Measurements from ENCODE around the gene WSB1. TPM values are rescaled to one million over a fixed set of nuclear protein-coding genes. Genes with fewer than 3 reads are reported as not detected.

The WSB1 gene
- total and polyA plus RNA-seq, 7 donors: 32.4 to 53.6 (median 41.3) TPM

DNA sequence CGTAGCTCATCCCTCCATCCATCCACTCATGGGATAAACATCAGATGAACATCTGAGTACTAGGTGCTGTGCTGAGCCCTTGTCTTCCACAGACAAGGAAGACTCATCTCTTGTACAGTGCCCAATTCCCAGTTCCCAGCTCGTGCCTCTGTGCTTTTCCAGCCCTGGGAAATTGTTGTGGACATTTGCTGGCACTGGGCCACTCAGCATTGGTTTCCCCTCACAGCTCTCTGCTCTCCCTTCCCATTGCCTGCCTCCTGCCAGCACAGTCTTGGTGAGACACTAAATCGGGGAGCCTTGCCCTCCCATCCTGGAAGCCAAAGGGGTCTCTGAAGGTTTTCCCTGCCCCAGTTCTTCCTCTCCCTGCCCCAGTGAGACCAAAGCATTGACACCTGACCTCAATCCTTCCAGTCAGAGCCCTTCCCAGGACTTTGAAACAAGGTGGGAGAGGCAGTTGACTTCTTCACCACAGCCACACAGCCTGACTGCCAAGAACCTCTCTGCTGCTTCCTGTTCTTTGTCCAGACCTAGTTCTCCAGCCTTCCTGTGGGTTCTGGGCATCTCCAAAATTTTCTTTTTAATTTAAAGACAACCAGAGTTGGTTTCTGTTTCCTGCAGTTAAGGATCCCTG, 50.2 kb downstream of the WSB1 start:
- Histone ChIP-seq H3K36me3 (ENCODE audit: insufficient read depth in 1 of 2, low read depth in 1 of 2) (no peaks in the 10 kb centered on the region), H3K27ac (no peak overlapping the region), H3K27me3 (ENCODE audit: insufficient read depth in 3 of 3, low read length in 2 of 3) (no peaks in the 10 kb centered on the region), H3K4me3 (no peak overlapping the region), H3K4me1 (peaks cover 14% of the 10 kb centered on the region), H3K9me3 (no peaks in the 10 kb centered on the region)
- TF ChIP-seq, protein P1, sequence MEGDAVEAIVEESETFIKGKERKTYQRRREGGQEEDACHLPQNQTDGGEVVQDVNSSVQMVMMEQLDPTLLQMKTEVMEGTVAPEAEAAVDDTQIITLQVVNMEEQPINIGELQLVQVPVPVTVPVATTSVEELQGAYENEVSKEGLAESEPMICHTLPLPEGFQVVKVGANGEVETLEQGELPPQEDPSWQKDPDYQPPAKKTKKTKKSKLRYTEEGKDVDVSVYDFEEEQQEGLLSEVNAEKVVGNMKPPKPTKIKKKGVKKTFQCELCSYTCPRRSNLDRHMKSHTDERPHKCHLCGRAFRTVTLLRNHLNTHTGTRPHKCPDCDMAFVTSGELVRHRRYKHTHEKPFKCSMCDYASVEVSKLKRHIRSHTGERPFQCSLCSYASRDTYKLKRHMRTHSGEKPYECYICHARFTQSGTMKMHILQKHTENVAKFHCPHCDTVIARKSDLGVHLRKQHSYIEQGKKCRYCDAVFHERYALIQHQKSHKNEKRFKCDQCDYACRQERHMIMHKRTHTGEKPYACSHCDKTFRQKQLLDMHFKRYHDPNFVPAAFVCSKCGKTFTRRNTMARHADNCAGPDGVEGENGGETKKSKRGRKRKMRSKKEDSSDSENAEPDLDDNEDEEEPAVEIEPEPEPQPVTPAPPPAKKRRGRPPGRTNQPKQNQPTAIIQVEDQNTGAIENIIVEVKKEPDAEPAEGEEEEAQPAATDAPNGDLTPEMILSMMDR (IDR thresholded peaks at IDR 0.05): no peak
- no peak for ATAC-seq
- intact Hi-C loops (cut with DNase I): loop anchor here in 1 of 2 donors (10.0 kb wide), 1 partner anchor 49 kb away; the partner anchor contains the start of gene WSB1
- no peak for DNase-seq
- 41 to 44% (median 41%) methylated on average over 3 of the region's 3 CpGs for WGBS, 3 donors

DNA sequence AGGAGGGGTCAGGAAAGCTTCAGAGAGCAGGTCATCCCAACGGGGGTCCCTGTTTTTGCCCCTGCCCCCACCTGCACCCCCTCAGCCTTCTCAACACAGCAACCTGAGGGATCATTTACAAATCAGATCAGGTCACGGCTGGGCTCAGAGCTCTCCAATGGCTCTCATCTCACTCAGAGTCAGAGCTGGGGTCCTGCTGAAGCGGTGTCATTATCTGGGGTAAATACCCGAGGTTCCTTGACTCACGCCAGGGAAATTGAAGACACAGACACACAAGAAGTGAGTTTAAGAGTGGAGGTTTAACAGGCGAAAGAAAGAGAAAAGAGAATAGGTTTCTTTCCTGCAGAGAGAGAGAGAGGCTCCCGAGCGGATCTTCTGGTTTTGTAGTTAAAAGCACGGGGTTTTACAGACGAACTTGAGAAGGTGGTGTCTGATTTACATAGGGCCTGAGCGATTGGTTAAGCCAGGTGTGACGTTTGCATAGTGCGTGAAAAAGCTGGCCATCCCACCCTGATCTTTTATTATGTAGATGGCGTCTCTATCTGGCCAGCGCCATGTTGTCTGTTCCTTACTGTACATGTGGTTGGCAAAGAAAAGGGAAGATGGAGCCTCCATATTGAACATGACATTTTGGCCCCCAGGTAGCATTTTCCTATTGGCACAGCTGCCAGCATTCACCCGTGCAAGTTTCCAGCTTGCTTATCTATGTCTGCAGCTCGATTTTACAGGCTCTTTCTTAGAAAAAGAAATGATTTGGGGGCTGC, 51.4 kb downstream of the WSB1 start:
- H3K4me3 ChIP-seq: no peak overlapping the region
- H3K27me3 ChIP-seq (ENCODE audit: insufficient read depth in 3 of 3, low read length in 2 of 3): no peaks in the 10 kb centered on the region
- intact Hi-C loops (cut with DNase I): loop anchor here in 1 of 2 donors (10.0 kb wide), 1 partner anchor 51 kb away; the partner anchor contains the start of gene WSB1
- DNase-seq (no peak), ATAC-seq (no peak)
- no peaks in the 10 kb centered on the region for H3K36me3 ChIP-seq (ENCODE audit: insufficient read depth in 1 of 2, low read depth in 1 of 2)
- TF ChIP-seq, protein P1 (IDR thresholded peaks at IDR 0.05): no peak
- peaks cover 14% of the 10 kb centered on the region for H3K4me1 ChIP-seq
- no peak overlapping the region for H3K27ac ChIP-seq
- WGBS, 3 donors: 54 to 59% (median 55%) methylated on average over 17 of the region's 17 CpGs
- no peaks in the 10 kb centered on the region for H3K9me3 ChIP-seq

DNA sequence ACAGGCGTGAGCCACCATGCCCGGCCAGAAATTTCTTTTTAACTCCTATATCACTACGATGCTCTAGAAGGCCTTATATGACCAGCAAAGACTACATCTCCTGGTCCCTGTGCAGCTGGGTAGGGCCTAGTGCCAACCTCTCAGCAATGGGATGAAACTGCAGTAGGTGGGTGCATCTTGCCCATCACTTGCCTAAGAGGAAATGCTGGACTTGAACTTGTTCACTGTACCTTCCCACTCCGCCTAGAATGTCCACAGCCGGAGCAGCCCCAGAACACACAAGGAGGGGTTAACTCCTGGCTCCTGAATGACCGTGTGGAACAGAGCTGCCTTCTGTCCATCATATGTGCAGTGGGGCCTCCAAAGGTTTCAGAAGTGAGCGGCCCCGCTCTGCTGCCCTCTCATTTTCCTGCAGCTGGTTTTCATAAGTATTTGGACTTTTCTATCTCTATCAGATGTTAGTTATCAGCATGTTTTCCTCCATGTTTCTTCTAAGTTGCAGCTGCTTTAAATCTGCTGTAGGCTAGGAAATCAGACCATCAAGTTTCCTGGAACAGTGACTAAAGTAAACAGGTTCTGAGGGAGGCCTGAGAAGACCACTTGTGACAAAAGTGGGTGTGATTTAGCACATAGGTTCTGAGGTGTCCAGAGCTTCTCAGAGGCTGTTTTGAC, 52.5 kb downstream of the WSB1 start:
- TF ChIP-seq, protein P1 (IDR thresholded peaks at IDR 0.05): no peak
- 86 to 93% (median 87%) methylated on average over 8 of the region's 8 CpGs for WGBS, 3 donors
- H3K36me3 ChIP-seq (ENCODE audit: insufficient read depth in 1 of 2, low read depth in 1 of 2): no peaks in the 10 kb centered on the region

DNA sequence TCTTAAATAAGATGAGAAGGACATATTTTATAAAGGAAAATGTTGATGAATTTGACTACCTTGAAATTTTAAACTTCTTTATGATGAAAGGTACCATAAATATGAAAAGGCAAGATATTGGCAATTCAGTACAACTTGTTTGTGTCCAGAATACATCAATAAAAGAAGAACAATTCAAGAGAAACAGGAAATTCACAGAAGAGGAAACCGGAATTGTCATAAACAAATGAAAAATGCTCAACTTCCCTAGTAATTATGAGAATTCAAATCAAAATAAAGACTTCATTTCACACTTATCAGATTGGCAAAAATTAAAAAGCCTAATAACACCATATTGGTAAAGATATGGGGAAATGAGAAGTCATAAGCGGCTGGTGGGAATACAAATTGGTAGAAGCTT, 54.3 kb downstream of the WSB1 start:
- 79 to 82% (median 81%) methylated on average over 2 of the region's 2 CpGs for WGBS, 3 donors
- TF ChIP-seq, protein P1 (IDR thresholded peaks at IDR 0.05): no peak
- Histone ChIP-seq H3K36me3 (ENCODE audit: insufficient read depth in 1 of 2, low read depth in 1 of 2) (no peaks in the 10 kb centered on the region), H3K27ac (peak overlapping the region; percentile 69), H3K4me1 (peaks cover 8% of the 10 kb centered on the region), H3K27me3 (ENCODE audit: insufficient read depth in 3 of 3, low read length in 2 of 3) (no peaks in the 10 kb centered on the region), H3K4me3 (no peak overlapping the region), H3K9me3 (no peaks in the 10 kb centered on the region)
- intact Hi-C loops (cut with DNase I): loop anchor here in 1 of 2 donors (10.0 kb wide), 1 partner anchor 53 kb away; the partner anchor contains the start of gene WSB1
- DNase-seq (no peak), ATAC-seq (no peak)

More for the DNA sequence above, 52.5 kb downstream of the WSB1 start:
- intact Hi-C loops (cut with DNase I): loop anchor here in 1 of 2 donors (10.0 kb wide), 1 partner anchor 52 kb away; the partner anchor contains the start of gene WSB1
- H3K27me3 ChIP-seq (ENCODE audit: insufficient read depth in 3 of 3, low read length in 2 of 3): no peaks in the 10 kb centered on the region
- no peaks in the 10 kb centered on the region for H3K9me3 ChIP-seq
- no peak overlapping the region for H3K27ac ChIP-seq
- no peak for ATAC-seq
- no peak overlapping the region for H3K4me3 ChIP-seq
- peaks cover 6% of the 10 kb centered on the region for H3K4me1 ChIP-seq
- DNase-seq: no peak
